Body of pancreas (tissue), 4 donors: Measurements from ENCODE around the gene DYNLRB1. TPM values are rescaled to one million over a fixed set of nuclear protein-coding genes. Genes with fewer than 3 reads are reported as not detected.

Experiments used
- ATAC-seq: fragments of 150-250 bp; one replicate; pipeline ENCODE4 v1.9.1; 2016
- DNase-seq, 4 donors: peaks; one replicate each; pipeline ENCODE4 v3.0.0-alpha.2; 2019
- H3K27ac ChIP-seq, 4 donors: fragments of 200-600 bp; sonication (generic); 1 replicate in 3 of 4; 2 replicates in 1 of 4; pipeline versions ENCODE4 v1.5.1 to v1.6.1; 2016 to 2019; ENCODE audit warnings: mild to moderate bottlenecking in 1 of 4, mixed read lengths in 1 of 4, moderate library complexity in 1 of 4
- H3K27me3 ChIP-seq, 2 donors: fragments of 200-600 bp; sonication (generic); one replicate each; pipeline ENCODE4 v1.6.0; 2016; ENCODE audit warnings: mild to moderate bottlenecking in 1 of 2
- H3K36me3 ChIP-seq, 2 donors: fragments of 200-600 bp; sonication (generic); replicated peaks in 1 of 2; 2 replicates each; pipeline ENCODE4 v1.5.1; 2016; ENCODE audit warnings: low read depth in 2 of 2; ENCODE audit not compliant: insufficient read depth in 1 of 2
- H3K4me1 ChIP-seq: fragments of 200-600 bp; sonication (generic); one replicate; pipeline ENCODE4 v1.6.0; 2016
- H3K4me3 ChIP-seq, 2 donors: fragments of 200-600 bp; sonication (generic); 1 replicate in 1 of 2; 2 replicates in 1 of 2; pipeline ENCODE4 v1.5.1; 2016 to 2019
- H3K9me3 ChIP-seq, 3 donors: fragments of 200-600 bp; sonication (generic); 1 replicate in 2 of 3; 2 replicates in 1 of 3; pipeline ENCODE4 v1.5.1; 2016
- POLR2A ChIP-seq, 3 donors: fragments of 450-650 bp; IDR thresholded peaks; one replicate each; pipeline ENCODE4 v1.6.1; 2016; ENCODE audit warnings: antibody characterized with exemption in 3 of 3, mild to moderate bottlenecking in 2 of 3
- WGBS, 2 donors: methylation state at CpG; one replicate each; pipeline ENCODE4 v1.1.5; 2017; 5-methylcytosine and 5-hydroxymethylcytosine counted together
- intact Hi-C: fragments of 100-400 bp; cut with DNase I; formaldehyde crosslinking; loops from one replicate; pipeline ENCODE4 v1.15.1; 2023
- total RNA-seq, 2 donors: library from RNA; depleted of rRNA; stranded (reverse); fragments of >200 nt; gene quantifications; one replicate each; pipeline ENCODE4 v1.1.0, GENCODE V29; 2016
- TF ChIP-seq, protein P1 (sequence below), 7 experiments: fragments of 450-650 bp in 4 of 7; fragments of 200-600 bp in 3 of 7; sonication (generic) in 3 of 7; IDR thresholded peaks; one replicate each; pipeline ENCODE4 v1.5.1; 2016 to 2019; ENCODE audit warnings: antibody characterized with exemption in 7 of 7

DYNLRB1 gene
- total RNA-seq, 2 donors from 2014 or later = 58.9 to 64.3 TPM

DNA sequence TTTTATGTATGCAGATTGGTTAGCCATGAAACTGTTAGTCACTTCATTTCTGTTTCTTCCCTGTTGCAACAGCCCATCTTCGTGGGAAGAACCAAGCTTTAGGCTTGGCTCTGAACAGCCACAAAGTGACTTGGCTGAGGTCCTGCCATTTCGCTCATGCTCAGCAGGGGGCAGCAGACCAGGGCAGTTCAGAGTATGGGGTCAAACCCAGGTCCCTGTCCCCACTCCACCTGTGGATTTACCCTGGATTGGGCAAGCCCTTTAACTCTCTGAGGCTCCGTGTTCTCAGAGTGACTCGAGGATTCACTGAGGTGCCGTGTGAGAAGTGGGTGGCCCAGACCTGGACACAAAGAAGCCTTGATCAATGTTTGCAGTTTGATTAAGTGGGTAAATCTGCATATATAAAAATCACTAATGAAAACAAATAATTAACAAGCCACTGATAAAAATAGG, 22.5 kb downstream of the DYNLRB1 start:
- peak; percentile 51 to 71 (median 64) for DNase-seq
- no peaks in the 10 kb centered on the region for H3K27me3 ChIP-seq
- TF ChIP-seq, protein P1, sequence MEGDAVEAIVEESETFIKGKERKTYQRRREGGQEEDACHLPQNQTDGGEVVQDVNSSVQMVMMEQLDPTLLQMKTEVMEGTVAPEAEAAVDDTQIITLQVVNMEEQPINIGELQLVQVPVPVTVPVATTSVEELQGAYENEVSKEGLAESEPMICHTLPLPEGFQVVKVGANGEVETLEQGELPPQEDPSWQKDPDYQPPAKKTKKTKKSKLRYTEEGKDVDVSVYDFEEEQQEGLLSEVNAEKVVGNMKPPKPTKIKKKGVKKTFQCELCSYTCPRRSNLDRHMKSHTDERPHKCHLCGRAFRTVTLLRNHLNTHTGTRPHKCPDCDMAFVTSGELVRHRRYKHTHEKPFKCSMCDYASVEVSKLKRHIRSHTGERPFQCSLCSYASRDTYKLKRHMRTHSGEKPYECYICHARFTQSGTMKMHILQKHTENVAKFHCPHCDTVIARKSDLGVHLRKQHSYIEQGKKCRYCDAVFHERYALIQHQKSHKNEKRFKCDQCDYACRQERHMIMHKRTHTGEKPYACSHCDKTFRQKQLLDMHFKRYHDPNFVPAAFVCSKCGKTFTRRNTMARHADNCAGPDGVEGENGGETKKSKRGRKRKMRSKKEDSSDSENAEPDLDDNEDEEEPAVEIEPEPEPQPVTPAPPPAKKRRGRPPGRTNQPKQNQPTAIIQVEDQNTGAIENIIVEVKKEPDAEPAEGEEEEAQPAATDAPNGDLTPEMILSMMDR (IDR thresholded peaks at IDR 0.05) = peak; percentile 47 to 77 (median 71)
- TF ChIP-seq POLR2A (IDR thresholded peaks at IDR 0.05) = no peak
- no peak overlapping the region for H3K27ac ChIP-seq
- H3K9me3 ChIP-seq = no peaks in the 10 kb centered on the region
- no peaks in the 10 kb centered on the region for H3K4me1 ChIP-seq
- 21 to 33% methylated on average over 5 of the region's 5 CpGs for WGBS, 2 donors
- intact Hi-C loops = no loop called here
- peaks cover 7 to 30% of the 10 kb centered on the region in 2 donors for H3K36me3 ChIP-seq
- peak; percentile 67 for ATAC-seq
- H3K4me3 ChIP-seq = no peak overlapping the region

DNA sequence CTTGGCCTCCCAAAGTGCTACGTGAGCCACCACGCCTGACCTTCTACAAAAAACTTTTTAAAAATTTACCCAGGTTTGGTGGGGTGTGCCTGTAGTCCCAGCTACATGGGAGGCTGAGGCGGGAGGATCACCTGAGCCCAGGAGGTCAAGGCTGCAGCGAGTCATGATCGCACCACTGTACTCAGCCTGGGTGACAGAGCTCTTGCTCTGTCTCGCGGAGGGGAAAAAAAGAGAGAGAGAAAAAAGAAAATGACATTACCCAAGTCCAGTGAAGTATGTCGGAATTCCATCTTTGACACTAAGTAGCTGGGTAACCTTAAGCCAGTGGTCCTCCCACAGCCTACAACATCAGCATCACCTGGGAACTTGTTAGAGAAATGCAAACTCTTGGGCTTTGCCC, 23.5 kb downstream of the DYNLRB1 start:
- ATAC-seq (no peak), DNase-seq (no peak)
- H3K27me3 ChIP-seq = no peaks in the 10 kb centered on the region
- intact Hi-C loops = no loop called here
- TF ChIP-seq, protein P1 (IDR thresholded peaks at IDR 0.05) = no peak
- TF ChIP-seq POLR2A (IDR thresholded peaks at IDR 0.05) = no peak
- H3K4me1 ChIP-seq = no peaks in the 10 kb centered on the region
- H3K4me3 ChIP-seq = no peak overlapping the region
- 95 to 97% methylated on average over 7 to 8 of the region's 8 CpGs for WGBS, 2 donors
- H3K27ac ChIP-seq = no peak overlapping the region
- no peaks in the 10 kb centered on the region for H3K9me3 ChIP-seq
- H3K36me3 ChIP-seq = peaks cover 5 to 22% of the 10 kb centered on the region in 2 donors

- Histone ChIP-seq H3K9me3 (no peaks in the 10 kb centered on the region), H3K36me3 (peaks cover 0 to 13% of the 10 kb centered on the region in 2 donors), H3K27me3 (no peaks in the 10 kb centered on the region), H3K4me3 (no peak overlapping the region), H3K4me1 (no peaks in the 10 kb centered on the region), H3K27ac (no peak overlapping the region)
- 85 to 88% methylated on average over 15 of the region's 15 CpGs for WGBS, 2 donors
- intact Hi-C loops = no loop called here
- DNase-seq (no peak), ATAC-seq (no peak)
- TF ChIP-seq POLR2A (IDR thresholded peaks at IDR 0.05) = no peak
- TF ChIP-seq, protein P1 (IDR thresholded peaks at IDR 0.05) = no peak
These were observed 24.5 kb downstream of the DYNLRB1 start for GRCh38 chr20:34540596-34541263.

DNA sequence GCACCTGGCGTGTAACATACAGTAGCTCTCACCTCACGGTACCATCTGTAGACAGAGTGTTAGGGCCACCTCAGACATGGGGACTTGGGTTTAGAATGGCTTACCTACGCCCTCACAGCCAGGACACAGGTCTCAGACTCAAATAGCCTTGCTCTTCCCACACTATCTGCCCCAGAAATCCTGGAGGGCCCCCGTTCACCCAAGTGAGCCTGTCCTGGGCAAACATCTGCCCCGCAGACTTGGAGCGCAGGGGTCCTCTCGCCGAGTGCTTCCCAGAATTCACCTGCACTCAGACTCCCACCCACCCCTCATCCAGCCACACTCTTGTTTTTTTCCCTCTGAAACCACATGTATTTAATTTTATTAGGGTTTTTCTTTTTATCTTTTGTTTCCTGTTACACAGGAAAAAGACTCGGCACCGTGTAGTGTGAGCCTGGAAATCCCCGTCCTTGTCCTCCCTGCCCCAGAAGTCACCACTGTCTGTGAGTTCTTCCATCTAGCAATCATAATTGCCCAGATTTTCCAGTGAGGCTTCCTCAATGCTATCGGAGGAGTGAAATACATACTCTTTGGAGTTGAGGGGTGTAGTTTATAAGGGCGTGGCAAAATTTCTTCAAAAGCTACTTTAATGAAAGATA, 25.2 kb downstream of the DYNLRB1 start:
- Histone ChIP-seq H3K4me1 (no peaks in the 10 kb centered on the region), H3K36me3 (peaks cover 0 to 8% of the 10 kb centered on the region in 2 donors), H3K27ac (no peak overlapping the region), H3K27me3 (no peaks in the 10 kb centered on the region), H3K9me3 (no peaks in the 10 kb centered on the region), H3K4me3 (no peak overlapping the region)
- 82 to 91% methylated on average over 13 of the region's 13 CpGs for WGBS, 2 donors
- ATAC-seq (no peak), DNase-seq (no peak)
- intact Hi-C loops = no loop called here
- no peak for TF ChIP-seq POLR2A (IDR thresholded peaks at IDR 0.05)

- no peak overlapping the region for H3K27ac ChIP-seq
- 85 to 87% methylated on average over 16 of the region's 16 CpGs for WGBS, 2 donors
- H3K4me1 ChIP-seq = no peaks in the 10 kb centered on the region
- intact Hi-C loops = no loop called here
- no peak overlapping the region for H3K4me3 ChIP-seq
- no peak for DNase-seq
- H3K9me3 ChIP-seq = no peaks in the 10 kb centered on the region
- TF ChIP-seq, protein P1 (IDR thresholded peaks at IDR 0.05) = no peak
- no peak for TF ChIP-seq POLR2A (IDR thresholded peaks at IDR 0.05)
- no peaks in the 10 kb centered on the region for H3K27me3 ChIP-seq
- no peak for ATAC-seq
- H3K36me3 ChIP-seq = peaks cover 0 to 8% of the 10 kb centered on the region in 2 donors
These were observed 25.7 kb downstream of the DYNLRB1 start for GRCh38 chr20:34541917-34542316.
